ENCODE results near the gene PDE7B. TPM values are rescaled to one million over a fixed set of nuclear protein-coding genes. Genes with fewer than 3 reads are reported as not detected.

The PDE7B gene
- total and polyA plus RNA-seq, 9 of the 15 experiments (the other 6 are each of a cell fraction or from before 2014, with no cell fraction given): 0.01 TPM; not detected in 8

GRCh38 chr6:136226674-136227377, 375.3 kb downstream of the PDE7B start (continued):
- TF ChIP-seq SNRNP70 (optimal IDR thresholded peaks at IDR 0.05; ENCODE audit: low read depth, low read length) (no peak), VEZF1 (CRISPR knock-in tag; IDR thresholded peaks at IDR 0.05) (peak; percentile 27), MTA3 (IDR thresholded peaks at IDR 0.05; ENCODE audit: borderline replicate concordance) (no peak), ZFX (CRISPR knock-in tag; IDR thresholded peaks at IDR 0.05) (no peak; the same call in 1 of the 2 replicates), E2F6 (IDR thresholded peaks at IDR 0.05; ENCODE audit: borderline replicate concordance in 1 of 2, extremely low read depth in 1 of 2, insufficient read depth in 1 of 2, insufficient read length in 1 of 2, low read depth in 1 of 2, low read length in 1 of 2, poor library complexity in 1 of 2, severe bottlenecking in 1 of 2) (no peak), MCM2 (IDR thresholded peaks at IDR 0.05; ENCODE audit: low read depth) (no peak), ZNF354B (CRISPR knock-in tag; IDR thresholded peaks at IDR 0.05) (no peak), ZNF551 (CRISPR knock-in tag; IDR thresholded peaks at IDR 0.05) (no peak), FUS (optimal IDR thresholded peaks at IDR 0.05; ENCODE audit: low read depth, low read length) (no peak), TEAD4 (IDR thresholded peaks at IDR 0.05; ENCODE audit: low read length) (peak; percentile 96), TEAD4 (CRISPR knock-in tag; IDR thresholded peaks at IDR 0.05; ENCODE audit: borderline replicate concordance) (no peak), BHLHE40 (IDR thresholded peaks at IDR 0.05; ENCODE audit: low read length) (no peak), HNRNPH1 (optimal IDR thresholded peaks at IDR 0.05; ENCODE audit: low read depth, low read length) (no peak), L3MBTL2 (IDR thresholded peaks at IDR 0.05) (no peak), SMAD2 (IDR thresholded peaks at IDR 0.05; ENCODE audit: low read depth, low read length) (no peak), ZNF197 (CRISPR knock-in tag; IDR thresholded peaks at IDR 0.05; ENCODE audit: low read depth) (peak; percentile 53; the same call in 1 of the 2 replicates), HDAC6 (IDR thresholded peaks at IDR 0.05; ENCODE audit: low read depth, low read length) (no peak), TAF9B (IDR thresholded peaks at IDR 0.05; ENCODE audit: partially characterized antibody) (no peak), KDM5B (IDR thresholded peaks at IDR 0.05; ENCODE audit: insufficient replicate concordance, low read depth, low read length) (no peak), ZNF76 (CRISPR knock-in tag; IDR thresholded peaks at IDR 0.05; ENCODE audit: borderline replicate concordance) (no peak), ATF2 (CRISPR knock-in tag; IDR thresholded peaks at IDR 0.05) (no peak), BMI1 (IDR thresholded peaks at IDR 0.05; ENCODE audit: low read length) (no peak), FOXJ2 (tag; IDR thresholded peaks at IDR 0.05) (no peak; the same call in 1 of the 2 replicates), FOXA1 (IDR thresholded peaks at IDR 0.05; ENCODE audit: borderline replicate concordance) (no peak), USF2 (CRISPR knock-in tag; IDR thresholded peaks at IDR 0.05) (no peak)
